H9 (cell line): ENCODE data around the gene USP28. TPM values are rescaled to one million over a fixed set of nuclear protein-coding genes. Genes with fewer than 3 reads are reported as not detected.
"Not testable (repeated sequence)": the region's sequence is repeated elsewhere in the genome, so short reads cannot be mapped to it uniquely, and the experiment has no call there.

ENCODE experiments used
- DNase-seq: peaks from one replicate; pipeline ENCODE4 v3.0.0-alpha.2; 2017
- H2AFZ ChIP-seq: one replicate; pipeline ENCODE4 v1.6.1; 2013; ENCODE audit warnings: mild to moderate bottlenecking, low read length, control low read depth, moderate library complexity
- H2AK5ac ChIP-seq: 2 replicates; pipeline ENCODE4 v1.6.1; 2013; ENCODE audit warnings: low read length, control low read depth, mixed read lengths; ENCODE audit not compliant: insufficient read length
- H2BK120ac ChIP-seq: one replicate; pipeline ENCODE4 v1.6.1; 2013; ENCODE audit warnings: low read depth, mild to moderate bottlenecking, low read length, control low read depth, inconsistent platforms; ENCODE audit not compliant: poor library complexity, severe bottlenecking
- H2BK12ac ChIP-seq: 2 replicates; pipeline ENCODE4 v1.6.1; 2013; ENCODE audit warnings: low read length, control low read depth, mixed read lengths, low read depth; ENCODE audit not compliant: insufficient read length
- H2BK15ac ChIP-seq: 2 replicates; pipeline ENCODE4 v1.6.1; 2013; ENCODE audit warnings: low read depth, low read length, control low read depth
- H2BK20ac ChIP-seq: one replicate; pipeline ENCODE4 v1.6.1; 2013; ENCODE audit warnings: low read depth, mild to moderate bottlenecking, low read length, control low read depth, inconsistent platforms; ENCODE audit not compliant: poor library complexity, severe bottlenecking
- H2BK5ac ChIP-seq: 2 replicates; pipeline ENCODE4 v1.6.1; 2013; ENCODE audit warnings: low read length, control low read depth, mixed read lengths; ENCODE audit not compliant: insufficient read length
- H3K14ac ChIP-seq: 2 replicates; pipeline ENCODE4 v1.6.1; 2013; ENCODE audit warnings: low read length, control low read depth; ENCODE audit not compliant: insufficient read depth
- H3K18ac ChIP-seq: 2 replicates; pipeline ENCODE4 v1.6.1; 2013; ENCODE audit warnings: low read depth, mild to moderate bottlenecking, mixed read lengths, low read length, control low read depth; ENCODE audit not compliant: insufficient read length
- H3K23ac ChIP-seq: 2 replicates; pipeline ENCODE4 v1.6.1; 2013; ENCODE audit warnings: low read length, control low read depth, mixed read lengths, low read depth; ENCODE audit not compliant: insufficient read length
- H3K23me2 ChIP-seq: 2 replicates; pipeline ENCODE4 v1.6.1; 2013; ENCODE audit warnings: low read depth, mild to moderate bottlenecking, mixed read lengths, low read length, control low read depth; ENCODE audit not compliant: insufficient read length, poor library complexity, severe bottlenecking
- H3K27ac ChIP-seq: 2 replicates; pipeline ENCODE4 v1.5.1; 2013; ENCODE audit warnings: low read length, control low read depth, mixed read lengths, low read depth; ENCODE audit not compliant: insufficient read length
- H3K27me3 ChIP-seq: 2 replicates; pipeline ENCODE4 v1.6.1; 2013; ENCODE audit warnings: low read length, control low read depth, inconsistent platforms; ENCODE audit not compliant: insufficient read depth
- H3K4ac ChIP-seq: 2 replicates; pipeline ENCODE4 v1.6.1; 2013; ENCODE audit warnings: low read depth, mild to moderate bottlenecking, control low read depth, inconsistent platforms, low read length, moderate library complexity
- H3K4me1 ChIP-seq: 2 replicates; pipeline ENCODE4 v1.6.1; 2013; ENCODE audit warnings: low read length, control low read depth, inconsistent platforms; ENCODE audit not compliant: insufficient read depth
- H3K4me2 ChIP-seq: 2 replicates; pipeline ENCODE4 v1.6.1; 2013; ENCODE audit warnings: low read length, control low read depth, mixed read lengths; ENCODE audit not compliant: insufficient read length, insufficient read depth
- H3K56ac ChIP-seq: 2 replicates; pipeline ENCODE4 v1.6.1; 2013; ENCODE audit warnings: low read depth, mild to moderate bottlenecking, mixed read lengths, low read length, control low read depth; ENCODE audit not compliant: insufficient read length
- H3K79me1 ChIP-seq: 2 replicates; pipeline ENCODE4 v1.6.1; 2013; ENCODE audit warnings: low read depth, mild to moderate bottlenecking, moderate library complexity, low read length, control low read depth, inconsistent platforms; ENCODE audit not compliant: insufficient read depth, poor library complexity, severe bottlenecking
- H3K79me2 ChIP-seq: 2 replicates; pipeline ENCODE4 v1.6.1; 2013; ENCODE audit warnings: low read length, control low read depth, inconsistent platforms; ENCODE audit not compliant: insufficient read depth
- H3K9ac ChIP-seq: 2 replicates; pipeline ENCODE4 v1.6.1; 2013; ENCODE audit warnings: low read length, control low read depth, mixed read lengths; ENCODE audit not compliant: insufficient read length; ENCODE audit errors: extremely low read depth
- H3K9me3 ChIP-seq: one replicate; pipeline ENCODE4 v1.6.1; 2013; ENCODE audit warnings: low read depth, low read length, inconsistent platforms; ENCODE audit not compliant: control insufficient read depth
- H3T11ph ChIP-seq: one replicate; pipeline ENCODE4 v1.6.1; 2013; ENCODE audit warnings: mild to moderate bottlenecking, low read length, control low read depth, inconsistent platforms
- H4K20me1 ChIP-seq: one replicate; pipeline ENCODE4 v1.6.1; 2013; ENCODE audit not compliant: control insufficient read depth, insufficient read length, insufficient read depth
- H4K5ac ChIP-seq: 2 replicates; pipeline ENCODE4 v1.6.1; 2013; ENCODE audit warnings: low read depth, mild to moderate bottlenecking, mixed read lengths, low read length, control low read depth; ENCODE audit not compliant: insufficient read length
- H4K8ac ChIP-seq: replicated peaks from 2 replicates; pipeline ENCODE4 v1.6.1; 2013; ENCODE audit warnings: low read length, control low read depth, mixed read lengths, low read depth; ENCODE audit not compliant: insufficient read length
- H4K91ac ChIP-seq: 2 replicates; pipeline ENCODE4 v1.6.1; 2013; ENCODE audit warnings: low read depth, mild to moderate bottlenecking, moderate library complexity, mixed read lengths, low read length, control low read depth; ENCODE audit not compliant: insufficient read length
- H3K27ac Mint-ChIP-seq, 3 experiments: 2 replicates in 2 of 3; 3 replicates in 1 of 3; pipeline ENCODE4 v1.8.0; 2020 to 2021; ENCODE audit warnings: mixed read lengths in 3 of 3, mild to moderate bottlenecking in 1 of 3, moderate library complexity in 1 of 3
- H3K27me3 Mint-ChIP-seq: 2 replicates; pipeline ENCODE4 v1.8.0; 2021; ENCODE audit warnings: low read depth, mild to moderate bottlenecking, moderate library complexity, mixed read lengths
- H3K36me3 Mint-ChIP-seq, 3 experiments: 2 replicates in 2 of 3; 3 replicates in 1 of 3; pipeline ENCODE4 v1.8.0; 2020 to 2021; ENCODE audit warnings: low read depth in 3 of 3, mixed read lengths in 3 of 3; ENCODE audit not compliant: insufficient read depth in 1 of 3
- H3K4me1 Mint-ChIP-seq, 2 experiments: 2 replicates each; pipeline ENCODE4 v1.8.0; 2020; ENCODE audit warnings: mixed read lengths in 2 of 2
- H3K4me3 Mint-ChIP-seq, 2 experiments: 2 replicates in 1 of 2; 3 replicates in 1 of 2; pipeline ENCODE4 v1.8.0; 2020 to 2021; ENCODE audit warnings: mild to moderate bottlenecking in 2 of 2, mixed read lengths in 2 of 2, moderate library complexity in 1 of 2
- H3K9me3 Mint-ChIP-seq, 2 experiments: 2 replicates in 1 of 2; 3 replicates in 1 of 2; pipeline ENCODE4 v1.8.0; 2020; ENCODE audit warnings: mild to moderate bottlenecking in 2 of 2, mixed read lengths in 2 of 2, moderate library complexity in 1 of 2
- CTCF ChIP-seq: fragments of 200-600 bp; sonication (generic); conservative IDR thresholded peaks from 3 replicates; pipeline ENCODE4 v1.8.0; 2021; ENCODE audit warnings: antibody characterized with exemption, mild to moderate bottlenecking
- WGBS: extraction: QIAGEN DNeasy Blood & Tissue Kit; methylation state at CpG from one replicate; pipeline ENCODE4 v1.1.7; 2013; ENCODE audit warnings: missing lambda C conversion rate, low lambda C conversion rate, mixed read lengths; ENCODE audit not compliant: insufficient read length; ENCODE audit errors: extremely low coverage; 5-methylcytosine and 5-hydroxymethylcytosine counted together
- total RNA-seq: library from RNA; stranded (reverse); gene quantifications from 2 replicates; pipeline ENCODE4 v1.2.1, GENCODE V29; 2021

The USP28 gene
- total RNA-seq, 1 experiment from 2014 or later = 107 TPM

- H2BK12ac ChIP-seq = no peak overlapping the region
- no peak overlapping the region for H2AFZ ChIP-seq
- no peaks in the 10 kb centered on the region for H3K27me3 ChIP-seq
- no peak overlapping the region for H2BK5ac ChIP-seq
- H3K4me3 Mint-ChIP-seq = no peak overlapping the region
- H3K18ac ChIP-seq = no peak overlapping the region
- H3T11ph ChIP-seq = no peak overlapping the region
- no peak overlapping the region for H3K27ac Mint-ChIP-seq
- H3K14ac ChIP-seq = no peak overlapping the region
- no peak overlapping the region for H4K8ac ChIP-seq
- no peaks in the 10 kb centered on the region for H3K9me3 ChIP-seq
- no peak overlapping the region for H2BK120ac ChIP-seq
- H3K23ac ChIP-seq = no peak overlapping the region
- no peak for DNase-seq
- no peak overlapping the region for H2BK15ac ChIP-seq
- no peak overlapping the region for H3K4me2 ChIP-seq
- no peaks in the 10 kb centered on the region for H3K23me2 ChIP-seq
- H3K4ac ChIP-seq = no peak overlapping the region
- H3K79me1 ChIP-seq = no peaks in the 10 kb centered on the region
- no peak for TF ChIP-seq CTCF
- H3K4me1 Mint-ChIP-seq = peaks cover 1 to 5% of the 10 kb centered on the region in 2 experiments; a peak in 1 of 4 replicates
- no CpG with 5 or more reads among the region's 2 CpGs for WGBS
- H3K79me2 ChIP-seq = no peaks in the 10 kb centered on the region
- no peak overlapping the region for H3K9ac ChIP-seq
- H3K4me1 ChIP-seq = no peaks in the 10 kb centered on the region
- no peaks in the 10 kb centered on the region for H3K27me3 Mint-ChIP-seq
- no peak overlapping the region for H2BK20ac ChIP-seq
- no peaks in the 10 kb centered on the region for H3K9me3 Mint-ChIP-seq
- H4K91ac ChIP-seq = no peak overlapping the region
- H3K27ac ChIP-seq = no peak overlapping the region
- no peak overlapping the region for H4K5ac ChIP-seq
- H3K36me3 Mint-ChIP-seq = no peaks in the 10 kb centered on the region
- no peaks in the 10 kb centered on the region for H4K20me1 ChIP-seq
- no peak overlapping the region for H2AK5ac ChIP-seq
- no peak overlapping the region for H3K56ac ChIP-seq
Measured at GRCh38 chr11:113923572-113923971, 48.2 kb upstream of the USP28 start.

- H2BK15ac ChIP-seq, H3K27me3 Mint-ChIP-seq, H3K23ac ChIP-seq, DNase-seq, H3K14ac ChIP-seq, H3K9me3 Mint-ChIP-seq, H4K8ac ChIP-seq, H4K20me1 ChIP-seq, H3K56ac ChIP-seq, H3K18ac ChIP-seq, H3K36me3 Mint-ChIP-seq, H3K79me1 ChIP-seq, H3K4me1 ChIP-seq, H2AK5ac ChIP-seq, H2BK5ac ChIP-seq, H3K23me2 ChIP-seq, H3K79me2 ChIP-seq, H3K4me2 ChIP-seq, H4K5ac ChIP-seq, H2BK12ac ChIP-seq, H4K91ac ChIP-seq, H3K4me3 Mint-ChIP-seq, H3K9me3 ChIP-seq, H3K4ac ChIP-seq, H2AFZ ChIP-seq, H3K27ac ChIP-seq, H3K27ac Mint-ChIP-seq, H3K27me3 ChIP-seq, H3T11ph ChIP-seq, H2BK120ac ChIP-seq, H3K4me1 Mint-ChIP-seq, H2BK20ac ChIP-seq, H3K9ac ChIP-seq: not testable (repeated sequence)
- no CpG with 5 or more reads among the region's 9 CpGs for WGBS
Measured at GRCh38 chr11:113911491-113911890, 36.1 kb upstream of the USP28 start.
